ENCODE measurements around the gene GIGYF1. TPM values are rescaled to one million over a fixed set of nuclear protein-coding genes. Genes with fewer than 3 reads are reported as not detected.
"Not testable (repeated sequence)": the region's sequence is repeated elsewhere in the genome, so short reads cannot be mapped to it uniquely, and the experiment has no call there.

The GIGYF1 gene, protein sequence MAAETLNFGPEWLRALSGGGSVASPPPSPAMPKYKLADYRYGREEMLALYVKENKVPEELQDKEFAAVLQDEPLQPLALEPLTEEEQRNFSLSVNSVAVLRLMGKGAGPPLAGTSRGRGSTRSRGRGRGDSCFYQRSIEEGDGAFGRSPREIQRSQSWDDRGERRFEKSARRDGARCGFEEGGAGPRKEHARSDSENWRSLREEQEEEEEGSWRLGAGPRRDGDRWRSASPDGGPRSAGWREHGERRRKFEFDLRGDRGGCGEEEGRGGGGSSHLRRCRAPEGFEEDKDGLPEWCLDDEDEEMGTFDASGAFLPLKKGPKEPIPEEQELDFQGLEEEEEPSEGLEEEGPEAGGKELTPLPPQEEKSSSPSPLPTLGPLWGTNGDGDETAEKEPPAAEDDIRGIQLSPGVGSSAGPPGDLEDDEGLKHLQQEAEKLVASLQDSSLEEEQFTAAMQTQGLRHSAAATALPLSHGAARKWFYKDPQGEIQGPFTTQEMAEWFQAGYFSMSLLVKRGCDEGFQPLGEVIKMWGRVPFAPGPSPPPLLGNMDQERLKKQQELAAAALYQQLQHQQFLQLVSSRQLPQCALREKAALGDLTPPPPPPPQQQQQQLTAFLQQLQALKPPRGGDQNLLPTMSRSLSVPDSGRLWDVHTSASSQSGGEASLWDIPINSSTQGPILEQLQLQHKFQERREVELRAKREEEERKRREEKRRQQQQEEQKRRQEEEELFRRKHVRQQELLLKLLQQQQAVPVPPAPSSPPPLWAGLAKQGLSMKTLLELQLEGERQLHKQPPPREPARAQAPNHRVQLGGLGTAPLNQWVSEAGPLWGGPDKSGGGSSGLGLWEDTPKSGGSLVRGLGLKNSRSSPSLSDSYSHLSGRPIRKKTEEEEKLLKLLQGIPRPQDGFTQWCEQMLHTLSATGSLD (N-terminal part only)
- 17.1 TPM for total RNA-seq
- polyA plus RNA-seq = 27.2 TPM

DNA sequence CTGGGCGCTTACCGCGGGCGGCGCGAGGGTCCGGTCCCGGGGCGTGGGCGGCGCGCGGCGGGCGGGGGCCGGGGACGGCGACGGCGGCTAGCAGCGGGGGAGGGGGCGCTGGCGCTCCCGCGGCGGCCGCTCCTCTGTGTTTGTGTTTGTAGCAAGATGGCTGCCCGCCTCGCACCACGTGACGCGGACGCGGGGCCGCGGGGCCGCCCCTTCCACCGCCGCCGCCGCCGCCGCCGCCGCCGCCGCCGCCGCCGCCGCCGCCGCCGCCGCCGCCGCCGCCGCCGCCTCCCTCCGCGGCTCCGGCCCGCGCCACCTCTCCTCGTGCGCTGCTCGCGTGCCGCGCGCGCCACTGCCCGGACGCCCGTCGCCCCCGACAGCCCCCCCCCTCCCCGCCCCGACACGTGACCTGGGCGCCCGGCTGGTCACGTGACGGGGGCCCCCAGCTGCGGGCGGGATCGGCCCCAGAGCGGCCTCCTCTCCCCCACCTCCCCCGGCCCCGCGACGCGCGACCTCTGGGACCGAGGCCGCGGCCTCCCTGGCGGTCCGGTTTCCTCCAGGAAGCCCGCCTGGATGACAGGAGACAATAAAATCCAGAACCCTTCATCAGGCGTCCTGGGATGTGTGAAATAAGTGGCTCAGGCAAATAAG, at the start of gene GIGYF1:
GIGYF1 (minus strand) TSS at position 153 of the 648 bp plus-strand sequence. CDS start 6,012 bp downstream, outside the sequence.
- DNase-seq (ENCODE audit: extremely low spot score) = no peak
- under 1% methylated on average over 61 of the region's 102 CpGs for WGBS
- Histone ChIP-seq H3K4me3 (ENCODE audit: low read depth, low read length) (peak within 1 kb of the TSS; percentile 100), H3K27ac (ENCODE audit: low read depth) (peak within 1 kb of the TSS; percentile 41), H3K36me3 (ENCODE audit: insufficient read depth) (no peaks in the 10 kb centered on the region), H3K4me1 (ENCODE audit: insufficient read depth) (peaks cover 3% of the 10 kb centered on the region)

DNA sequence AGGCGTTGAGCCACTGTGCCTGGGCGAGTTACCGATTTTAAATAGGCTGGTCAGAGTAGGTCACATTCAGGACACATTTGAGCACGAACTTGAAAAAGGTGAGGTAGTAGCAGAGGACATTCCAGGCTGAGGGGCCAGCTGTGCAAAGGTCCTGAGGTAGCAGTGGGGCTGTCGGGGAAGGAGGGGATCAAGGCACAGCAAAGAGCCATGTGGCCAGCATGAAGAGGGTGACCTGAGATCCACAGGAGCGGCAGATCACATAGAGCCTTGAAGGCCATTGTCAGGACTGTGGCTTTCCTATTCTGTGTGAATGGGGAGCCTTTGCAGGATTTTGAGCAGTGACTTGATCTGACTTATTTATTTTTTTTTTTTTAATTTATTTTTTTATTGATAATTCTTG, 45.9 kb upstream of the GIGYF1 start:
- 93% methylated on average over 6 of the region's 6 CpGs for WGBS
- Histone ChIP-seq H3K27ac (ENCODE audit: low read depth) (no peak overlapping the region), H3K4me1 (ENCODE audit: insufficient read depth) (no peaks in the 10 kb centered on the region), H3K4me3 (ENCODE audit: low read depth, low read length) (no peak overlapping the region), H3K36me3 (ENCODE audit: insufficient read depth) (no peaks in the 10 kb centered on the region)
- no peak for DNase-seq (ENCODE audit: extremely low spot score)

DNA sequence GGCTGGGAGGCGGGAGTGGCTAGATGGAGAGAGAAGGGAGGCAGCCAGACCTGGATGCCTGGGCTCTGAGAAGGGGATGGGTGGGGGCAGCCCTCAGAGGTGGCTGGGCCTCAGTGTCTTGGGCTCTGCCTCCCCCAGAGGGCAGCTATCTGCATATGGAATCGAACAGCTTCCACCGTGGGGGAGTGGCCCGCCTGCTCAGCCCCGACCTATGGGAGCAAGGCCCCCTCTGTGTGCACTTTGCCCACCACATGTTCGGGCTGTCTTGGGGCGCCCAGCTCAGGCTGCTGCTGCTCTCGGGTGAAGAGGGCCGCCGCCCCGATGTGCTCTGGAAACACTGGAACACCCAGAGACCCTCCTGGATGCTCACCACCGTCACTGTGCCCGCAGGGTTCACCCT, 42.6 kb upstream of the GIGYF1 start:
- Histone ChIP-seq H3K36me3 (ENCODE audit: insufficient read depth) (no peaks in the 10 kb centered on the region), H3K27ac (ENCODE audit: low read depth) (no peak overlapping the region), H3K4me3 (ENCODE audit: low read depth, low read length) (no peak overlapping the region), H3K4me1 (ENCODE audit: insufficient read depth) (no peaks in the 10 kb centered on the region)
- WGBS = 71% methylated on average over 13 of the region's 13 CpGs
- no peak for DNase-seq (ENCODE audit: extremely low spot score)

DNA sequence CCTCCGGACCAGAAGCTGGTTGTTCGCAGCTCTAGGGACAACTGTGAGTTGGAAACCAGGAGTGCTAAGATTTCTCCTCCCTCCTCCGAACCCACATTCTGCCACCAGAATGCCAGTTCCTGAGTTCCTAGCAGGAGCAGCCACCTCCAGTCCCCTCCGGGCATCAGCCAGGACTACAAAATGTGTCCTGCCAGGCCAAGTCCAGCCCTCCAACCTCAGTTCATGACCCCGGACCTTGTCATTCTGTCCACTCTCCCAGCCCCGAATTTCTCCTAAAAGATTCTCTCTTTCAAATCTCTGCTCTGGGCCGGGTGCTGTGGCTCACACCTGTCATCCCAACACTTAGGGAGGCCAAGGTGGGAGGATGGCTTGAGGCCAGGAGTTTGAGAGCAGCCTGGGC, 41.7 kb upstream of the GIGYF1 start:
- Histone ChIP-seq H3K4me1 (ENCODE audit: insufficient read depth) (no peaks in the 10 kb centered on the region), H3K36me3 (ENCODE audit: insufficient read depth) (no peaks in the 10 kb centered on the region), H3K27ac (ENCODE audit: low read depth) (no peak overlapping the region), H3K4me3 (ENCODE audit: low read depth, low read length) (no peak overlapping the region)
- WGBS = 82% methylated on average over 7 of the region's 7 CpGs
- no peak for DNase-seq (ENCODE audit: extremely low spot score)

DNA sequence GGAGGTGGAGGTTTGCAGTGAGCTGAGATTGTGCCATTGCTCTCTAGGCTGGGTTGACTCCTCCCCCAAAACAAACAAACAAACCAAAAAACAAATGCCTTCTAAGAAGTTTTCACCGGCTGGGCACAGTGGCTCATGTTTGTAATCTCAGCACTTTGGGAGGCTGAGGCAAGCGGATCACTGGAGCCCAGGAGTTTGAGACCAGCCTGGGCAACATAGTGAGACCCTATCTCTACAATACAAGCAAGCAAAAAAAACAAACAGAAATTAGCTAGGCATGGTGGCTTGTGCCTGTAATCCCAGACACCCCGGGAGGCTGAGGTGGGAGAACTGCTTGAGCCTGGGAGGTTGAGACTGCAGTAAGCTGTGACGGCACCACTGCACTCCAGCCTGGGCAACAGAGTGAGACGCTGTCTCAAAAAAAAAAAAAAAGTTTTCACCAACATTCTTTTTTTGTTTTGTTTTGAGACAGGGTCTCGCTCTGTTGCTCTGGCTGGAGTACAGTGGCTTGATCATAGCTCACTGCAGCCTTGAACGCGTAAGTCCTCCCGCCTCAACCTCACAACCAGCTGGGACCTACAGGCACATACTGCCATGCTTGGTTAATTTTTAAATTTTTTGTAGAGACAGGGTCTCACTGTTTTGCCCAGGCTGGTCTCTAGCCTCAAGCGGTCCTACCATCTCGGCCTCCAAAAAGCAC, 38.0 kb upstream of the GIGYF1 start:
- no peak overlapping the region for H3K27ac ChIP-seq (ENCODE audit: low read depth)
- H3K4me1 ChIP-seq (ENCODE audit: insufficient read depth) = peaks cover 2% of the 10 kb centered on the region
- no peak for DNase-seq (ENCODE audit: extremely low spot score)
- 81% methylated on average over 11 of the region's 11 CpGs for WGBS
- H3K4me3 ChIP-seq (ENCODE audit: low read depth, low read length) = no peak overlapping the region
- H3K36me3 ChIP-seq (ENCODE audit: insufficient read depth) = no peaks in the 10 kb centered on the region

DNA sequence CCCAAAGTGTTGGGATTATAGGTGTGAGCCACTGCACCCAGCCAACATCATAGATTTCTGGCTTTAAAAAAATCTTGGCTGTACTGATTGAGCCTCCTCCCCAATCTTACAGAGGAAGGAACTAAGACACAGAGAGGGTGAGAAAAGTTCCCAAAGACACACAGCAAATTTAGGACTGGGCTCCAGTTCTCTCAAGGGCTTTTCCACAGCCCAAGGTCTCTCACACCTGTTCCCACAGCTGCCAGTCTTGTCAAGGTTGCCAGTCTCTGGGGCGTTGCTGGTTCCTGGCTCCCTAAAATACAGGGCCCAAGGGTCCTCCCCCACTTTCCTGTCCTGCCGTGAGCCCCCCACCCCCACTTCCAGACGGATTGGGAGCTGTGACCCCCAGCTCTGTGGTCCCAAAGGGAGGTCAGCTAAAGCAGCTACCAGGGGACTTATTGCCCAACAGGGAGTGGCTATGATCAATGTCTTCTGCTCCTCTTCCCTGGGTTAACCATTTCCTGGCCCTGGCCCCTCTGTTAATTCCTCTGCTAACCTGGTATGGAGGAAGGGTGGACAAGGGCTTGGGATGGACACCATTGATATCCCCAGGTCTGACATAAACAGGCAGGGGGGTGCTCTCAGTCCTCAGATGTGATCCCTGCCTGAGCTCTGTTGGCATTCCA, 36.2 kb upstream of the GIGYF1 start:
- H3K4me1 ChIP-seq (ENCODE audit: insufficient read depth) = peaks cover 2% of the 10 kb centered on the region
- H3K36me3 ChIP-seq (ENCODE audit: insufficient read depth) = no peaks in the 10 kb centered on the region
- DNase-seq (ENCODE audit: extremely low spot score) = no peak
- no peak overlapping the region for H3K27ac ChIP-seq (ENCODE audit: low read depth)
- H3K4me3 ChIP-seq (ENCODE audit: low read depth, low read length) = no peak overlapping the region
- WGBS = 29% methylated on average over 3 of the region's 3 CpGs

DNA sequence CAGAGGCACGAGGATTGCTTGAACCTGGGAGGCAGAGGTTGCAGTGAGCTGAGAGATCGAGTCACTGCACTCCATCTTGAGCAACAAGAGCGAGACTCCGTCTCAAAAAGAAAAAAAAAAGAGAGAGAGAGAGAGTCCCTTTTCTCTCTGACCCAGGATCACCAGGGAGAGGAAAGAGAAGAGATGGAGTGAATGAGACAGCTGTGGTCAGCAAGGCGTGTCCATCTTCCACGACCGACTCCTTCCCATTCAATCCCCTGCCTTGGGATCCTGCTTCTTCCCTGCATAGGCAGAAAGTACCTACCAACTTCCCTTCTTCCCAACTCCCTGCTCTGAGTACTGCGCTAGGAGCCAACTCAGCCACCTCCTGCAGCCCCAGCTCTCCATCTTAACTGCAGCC, 34.1 kb upstream of the GIGYF1 start:
- Histone ChIP-seq H3K4me3 (ENCODE audit: low read depth, low read length) (no peak overlapping the region), H3K4me1 (ENCODE audit: insufficient read depth) (peaks cover 2% of the 10 kb centered on the region), H3K36me3 (ENCODE audit: insufficient read depth) (no peaks in the 10 kb centered on the region), H3K27ac (ENCODE audit: low read depth) (no peak overlapping the region)
- WGBS = 74% methylated on average over 8 of the region's 8 CpGs
- no peak for DNase-seq (ENCODE audit: extremely low spot score)

DNA sequence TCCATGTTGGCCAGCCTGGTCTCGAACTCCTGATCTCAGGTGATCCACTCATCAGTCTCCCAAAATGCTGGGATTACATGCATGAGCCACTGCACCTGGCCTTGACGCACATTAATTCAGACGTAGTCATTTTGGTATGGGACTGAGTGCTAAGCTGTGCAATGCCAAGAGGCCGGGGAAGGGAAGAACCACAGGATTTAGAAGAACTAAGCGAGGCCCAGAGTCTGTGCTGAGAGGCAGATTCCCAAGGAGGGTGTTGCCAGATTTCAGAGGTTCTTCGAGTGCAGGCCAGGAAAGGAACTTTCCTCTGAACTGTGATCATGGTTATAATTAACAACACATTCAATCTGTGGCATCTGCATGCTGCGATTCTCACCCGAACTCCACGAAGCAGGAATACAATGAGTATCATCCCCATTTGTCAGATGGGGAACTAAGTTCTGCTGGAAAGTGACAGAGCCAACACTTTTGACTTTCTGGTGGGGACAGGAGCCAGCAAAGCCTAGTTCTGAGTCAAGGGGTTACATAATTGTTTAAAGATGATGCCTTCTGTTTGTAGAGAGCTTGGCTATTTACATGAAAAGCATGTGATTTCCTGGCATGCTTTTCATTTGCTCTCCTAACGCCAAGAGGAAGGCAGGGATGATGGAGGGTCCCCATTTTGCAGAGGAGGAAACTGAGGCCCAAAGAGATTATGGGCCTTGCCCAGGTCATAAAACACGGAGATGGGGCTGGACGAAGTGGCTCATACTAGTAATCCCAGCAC, 33.1 kb upstream of the GIGYF1 start:
- Histone ChIP-seq H3K4me3 (ENCODE audit: low read depth, low read length) (no peak overlapping the region), H3K4me1 (ENCODE audit: insufficient read depth) (peaks cover 2% of the 10 kb centered on the region), H3K27ac (ENCODE audit: low read depth) (no peak overlapping the region), H3K36me3 (ENCODE audit: insufficient read depth) (no peaks in the 10 kb centered on the region)
- 36% methylated on average over 12 of the region's 12 CpGs for WGBS
- DNase-seq (ENCODE audit: extremely low spot score) = no peak

DNA sequence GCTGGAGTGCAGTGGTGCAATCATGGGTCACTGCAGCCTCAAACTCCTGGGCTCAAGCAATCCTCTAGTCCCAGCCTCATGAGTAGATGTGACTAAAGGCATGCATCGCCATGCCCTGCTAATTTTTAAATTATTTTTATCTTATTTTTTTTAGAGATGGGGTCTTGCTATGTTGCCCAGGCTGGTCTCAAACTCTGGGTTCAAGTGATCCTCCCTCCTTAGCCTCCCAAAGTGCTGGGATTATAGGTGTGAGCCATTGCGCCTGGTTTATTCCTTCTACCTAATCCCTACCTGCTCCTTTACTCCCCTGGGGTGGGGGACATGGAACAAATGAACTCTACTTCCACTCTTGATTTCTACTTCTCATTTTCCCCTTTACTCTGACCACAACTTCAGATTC, 30.3 kb upstream of the GIGYF1 start:
- H3K4me3 ChIP-seq (ENCODE audit: low read depth, low read length); H3K4me1 ChIP-seq (ENCODE audit: insufficient read depth); H3K27ac ChIP-seq (ENCODE audit: low read depth); DNase-seq (ENCODE audit: extremely low spot score); H3K36me3 ChIP-seq (ENCODE audit: insufficient read depth): not testable (repeated sequence)
- 97% methylated on average over 2 of the region's 2 CpGs for WGBS

DNA sequence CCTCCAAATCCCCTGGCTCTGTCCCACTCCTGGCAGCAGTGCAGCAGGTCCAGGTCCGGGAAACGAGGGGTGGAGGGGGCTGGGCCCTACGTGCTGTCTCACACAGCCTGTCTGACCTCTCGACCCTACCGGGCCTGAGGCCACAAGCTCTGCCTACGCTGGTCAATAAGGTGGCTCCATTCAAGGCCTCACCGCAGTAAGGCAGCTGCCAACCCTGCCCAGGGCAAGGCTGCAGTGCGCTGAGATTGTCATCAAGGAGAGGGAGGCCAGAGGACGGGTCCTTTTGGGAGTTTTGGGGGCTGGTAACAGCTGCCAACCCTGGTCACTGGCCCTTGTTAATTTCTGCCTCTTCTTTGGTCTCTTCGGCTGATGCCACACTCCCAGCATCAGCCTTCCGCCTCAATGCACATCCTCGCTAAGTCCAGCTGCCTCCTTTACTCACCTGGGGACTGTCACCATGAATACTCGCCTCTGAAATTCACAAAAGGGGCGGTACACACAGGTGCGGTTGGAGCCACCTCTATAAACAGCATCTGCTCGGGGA, 29.8 kb upstream of the GIGYF1 start:
- no peak for DNase-seq (ENCODE audit: extremely low spot score)
- H3K4me1 ChIP-seq (ENCODE audit: insufficient read depth) = peaks cover 2% of the 10 kb centered on the region
- H3K4me3 ChIP-seq (ENCODE audit: low read depth, low read length) = no peak overlapping the region
- H3K27ac ChIP-seq (ENCODE audit: low read depth) = no peak overlapping the region
- WGBS = 80% methylated on average over 16 of the region's 16 CpGs
- no peaks in the 10 kb centered on the region for H3K36me3 ChIP-seq (ENCODE audit: insufficient read depth)

DNA sequence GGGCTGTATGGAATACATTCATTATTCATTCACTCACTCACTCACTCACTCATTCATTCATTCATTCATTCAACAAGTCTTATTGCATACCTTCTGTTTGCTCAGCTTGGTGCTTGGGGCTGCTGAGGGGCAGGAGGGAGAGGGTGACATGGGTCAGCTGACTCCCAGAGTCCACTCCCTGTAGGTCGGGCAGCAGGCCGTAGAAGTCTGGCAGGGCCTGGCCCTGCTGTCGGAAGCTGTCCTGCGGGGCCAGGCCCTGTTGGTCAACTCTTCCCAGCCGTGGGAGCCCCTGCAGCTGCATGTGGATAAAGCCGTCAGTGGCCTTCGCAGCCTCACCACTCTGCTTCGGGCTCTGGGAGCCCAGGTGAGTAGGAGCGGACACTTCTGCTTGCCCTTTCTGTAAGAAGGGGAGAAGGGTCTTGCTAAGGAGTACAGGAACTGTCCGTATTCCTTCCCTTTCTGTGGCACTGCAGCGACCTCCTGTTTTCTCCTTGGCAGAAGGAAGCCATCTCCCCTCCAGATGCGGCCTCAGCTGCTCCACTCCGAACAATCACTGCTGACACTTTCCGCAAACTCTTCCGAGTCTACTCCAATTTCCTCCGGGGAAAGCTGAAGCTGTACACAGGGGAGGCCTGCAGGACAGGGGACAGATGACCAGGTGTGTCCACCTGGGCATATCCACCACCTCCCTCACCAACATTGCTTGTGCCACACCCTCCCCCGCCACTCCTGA, 28.6 kb upstream of the GIGYF1 start:
- 81% methylated on average over 17 of the region's 17 CpGs for WGBS
- Histone ChIP-seq H3K4me3 (ENCODE audit: low read depth, low read length) (no peak overlapping the region), H3K4me1 (ENCODE audit: insufficient read depth) (peaks cover 1% of the 10 kb centered on the region), H3K36me3 (ENCODE audit: insufficient read depth) (no peaks in the 10 kb centered on the region), H3K27ac (ENCODE audit: low read depth) (no peak overlapping the region)
- no peak for DNase-seq (ENCODE audit: extremely low spot score)

DNA sequence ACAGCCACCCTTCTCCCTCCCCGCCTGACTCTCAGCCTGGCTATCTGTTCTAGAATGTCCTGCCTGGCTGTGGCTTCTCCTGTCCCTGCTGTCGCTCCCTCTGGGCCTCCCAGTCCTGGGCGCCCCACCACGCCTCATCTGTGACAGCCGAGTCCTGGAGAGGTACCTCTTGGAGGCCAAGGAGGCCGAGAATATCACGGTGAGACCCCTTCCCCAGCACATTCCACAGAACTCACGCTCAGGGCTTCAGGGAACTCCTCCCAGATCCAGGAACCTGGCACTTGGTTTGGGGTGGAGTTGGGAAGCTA, 27.4 kb upstream of the GIGYF1 start:
- Histone ChIP-seq H3K4me3 (ENCODE audit: low read depth, low read length) (no peak overlapping the region), H3K4me1 (ENCODE audit: insufficient read depth) (no peaks in the 10 kb centered on the region), H3K27ac (ENCODE audit: low read depth) (no peak overlapping the region), H3K36me3 (ENCODE audit: insufficient read depth) (no peaks in the 10 kb centered on the region)
- no peak for DNase-seq (ENCODE audit: extremely low spot score)
- 78% methylated on average over 8 of the region's 8 CpGs for WGBS

Measured in urinary bladder (tissue), 4 donors.